ENCODE results near the gene SPAG8. TPM values are rescaled to one million over a fixed set of nuclear protein-coding genes. Genes with fewer than 3 reads are reported as not detected.

The SPAG8 gene
- total and polyA plus RNA-seq, 2 experiments from 2014 or later = 0.45 TPM

DNA sequence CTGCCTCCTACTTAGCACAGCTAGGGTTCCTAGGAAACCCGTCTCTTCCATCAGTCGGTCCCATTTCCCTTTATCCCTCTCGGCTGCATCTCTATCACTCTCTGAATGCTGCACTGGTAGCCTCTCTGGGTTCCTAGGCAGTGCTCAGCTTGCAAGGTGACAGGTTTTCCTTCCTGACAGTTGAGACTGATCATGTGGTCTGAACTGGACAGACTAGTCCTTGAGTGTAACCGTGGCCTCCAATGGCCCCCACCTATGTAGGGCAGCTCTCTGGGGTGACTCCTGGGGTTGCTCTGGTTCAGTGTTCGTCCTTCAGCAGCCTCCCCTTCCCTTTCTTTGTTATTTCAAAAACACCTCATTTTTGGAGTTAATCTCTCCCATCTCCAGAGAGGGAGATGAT, 20.8 kb upstream of the SPAG8 start (continued):
- TF ChIP-seq, protein P1, sequence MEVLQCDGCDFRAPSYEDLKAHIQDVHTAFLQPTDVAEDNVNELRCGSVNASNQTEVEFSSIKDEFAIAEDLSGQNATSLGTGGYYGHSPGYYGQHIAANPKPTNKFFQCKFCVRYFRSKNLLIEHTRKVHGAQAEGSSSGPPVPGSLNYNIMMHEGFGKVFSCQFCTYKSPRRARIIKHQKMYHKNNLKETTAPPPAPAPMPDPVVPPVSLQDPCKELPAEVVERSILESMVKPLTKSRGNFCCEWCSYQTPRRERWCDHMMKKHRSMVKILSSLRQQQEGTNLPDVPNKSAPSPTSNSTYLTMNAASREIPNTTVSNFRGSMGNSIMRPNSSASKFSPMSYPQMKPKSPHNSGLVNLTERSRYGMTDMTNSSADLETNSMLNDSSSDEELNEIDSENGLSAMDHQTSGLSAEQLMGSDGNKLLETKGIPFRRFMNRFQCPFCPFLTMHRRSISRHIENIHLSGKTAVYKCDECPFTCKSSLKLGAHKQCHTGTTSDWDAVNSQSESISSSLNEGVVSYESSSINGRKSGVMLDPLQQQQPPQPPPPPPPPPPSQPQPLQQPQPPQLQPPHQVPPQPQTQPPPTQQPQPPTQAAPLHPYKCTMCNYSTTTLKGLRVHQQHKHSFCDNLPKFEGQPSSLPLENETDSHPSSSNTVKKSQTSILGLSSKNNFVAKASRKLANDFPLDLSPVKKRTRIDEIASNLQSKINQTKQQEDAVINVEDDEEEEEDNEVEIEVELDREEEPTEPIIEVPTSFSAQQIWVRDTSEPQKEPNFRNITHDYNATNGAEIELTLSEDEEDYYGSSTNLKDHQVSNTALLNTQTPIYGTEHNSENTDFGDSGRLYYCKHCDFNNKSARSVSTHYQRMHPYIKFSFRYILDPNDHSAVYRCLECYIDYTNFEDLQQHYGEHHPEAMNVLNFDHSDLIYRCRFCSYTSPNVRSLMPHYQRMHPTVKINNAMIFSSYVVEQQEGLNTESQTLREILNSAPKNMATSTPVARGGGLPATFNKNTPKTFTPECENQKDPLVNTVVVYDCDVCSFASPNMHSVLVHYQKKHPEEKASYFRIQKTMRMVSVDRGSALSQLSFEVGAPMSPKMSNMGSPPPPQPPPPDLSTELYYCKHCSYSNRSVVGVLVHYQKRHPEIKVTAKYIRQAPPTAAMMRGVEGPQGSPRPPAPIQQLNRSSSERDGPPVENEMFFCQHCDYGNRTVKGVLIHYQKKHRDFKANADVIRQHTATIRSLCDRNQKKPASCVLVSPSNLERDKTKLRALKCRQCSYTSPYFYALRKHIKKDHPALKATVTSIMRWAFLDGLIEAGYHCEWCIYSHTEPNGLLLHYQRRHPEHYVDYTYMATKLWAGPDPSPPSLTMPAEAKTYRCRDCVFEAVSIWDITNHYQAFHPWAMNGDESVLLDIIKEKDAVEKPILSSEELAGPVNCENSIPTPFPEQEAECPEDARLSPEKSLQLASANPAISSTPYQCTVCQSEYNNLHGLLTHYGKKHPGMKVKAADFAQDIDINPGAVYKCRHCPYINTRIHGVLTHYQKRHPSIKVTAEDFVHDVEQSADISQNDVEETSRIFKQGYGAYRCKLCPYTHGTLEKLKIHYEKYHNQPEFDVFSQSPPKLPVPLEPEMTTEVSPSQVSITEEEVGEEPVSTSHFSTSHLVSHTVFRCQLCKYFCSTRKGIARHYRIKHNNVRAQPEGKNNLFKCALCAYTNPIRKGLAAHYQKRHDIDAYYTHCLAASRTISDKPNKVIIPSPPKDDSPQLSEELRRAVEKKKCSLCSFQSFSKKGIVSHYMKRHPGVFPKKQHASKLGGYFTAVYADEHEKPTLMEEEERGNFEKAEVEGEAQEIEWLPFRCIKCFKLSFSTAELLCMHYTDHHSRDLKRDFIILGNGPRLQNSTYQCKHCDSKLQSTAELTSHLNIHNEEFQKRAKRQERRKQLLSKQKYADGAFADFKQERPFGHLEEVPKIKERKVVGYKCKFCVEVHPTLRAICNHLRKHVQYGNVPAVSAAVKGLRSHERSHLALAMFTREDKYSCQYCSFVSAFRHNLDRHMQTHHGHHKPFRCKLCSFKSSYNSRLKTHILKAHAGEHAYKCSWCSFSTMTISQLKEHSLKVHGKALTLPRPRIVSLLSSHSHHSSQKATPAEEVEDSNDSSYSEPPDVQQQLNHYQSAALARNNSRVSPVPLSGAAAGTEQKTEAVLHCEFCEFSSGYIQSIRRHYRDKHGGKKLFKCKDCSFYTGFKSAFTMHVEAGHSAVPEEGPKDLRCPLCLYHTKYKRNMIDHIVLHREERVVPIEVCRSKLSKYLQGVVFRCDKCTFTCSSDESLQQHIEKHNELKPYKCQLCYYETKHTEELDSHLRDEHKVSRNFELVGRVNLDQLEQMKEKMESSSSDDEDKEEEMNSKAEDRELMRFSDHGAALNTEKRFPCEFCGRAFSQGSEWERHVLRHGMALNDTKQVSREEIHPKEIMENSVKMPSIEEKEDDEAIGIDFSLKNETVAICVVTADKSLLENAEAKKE (CRISPR knock-in tag; IDR thresholded peaks at IDR 0.05) = no peak
- TF ChIP-seq POLR2AphosphoS5 (IDR thresholded peaks at IDR 0.05; ENCODE audit: low read depth) = no peak
- no peak for TF ChIP-seq ZNF114 (CRISPR knock-in tag; IDR thresholded peaks at IDR 0.05)
- no peak for TF ChIP-seq EZH2 (IDR thresholded peaks at IDR 0.05; ENCODE audit: low read depth, unreplicated experiment)

DNA sequence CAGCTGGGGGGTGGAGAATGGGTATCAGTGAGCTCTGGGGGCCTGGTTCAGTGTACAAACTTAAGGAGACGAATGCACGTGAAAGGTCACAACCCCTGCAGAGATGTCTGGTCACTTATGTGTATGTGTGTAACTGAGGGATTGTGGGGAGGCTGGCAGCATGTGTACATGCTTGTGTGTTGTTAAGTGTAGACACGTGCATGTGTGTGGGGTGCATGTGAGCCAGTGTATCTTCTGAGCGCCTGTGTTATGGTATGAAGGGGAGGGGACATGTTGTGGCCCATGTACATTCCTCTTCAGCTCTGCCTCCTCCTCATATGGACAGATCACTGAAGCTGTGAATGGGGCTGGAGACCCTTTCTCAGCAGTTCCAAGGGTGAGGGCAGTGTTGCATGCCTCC, 19.0 kb upstream of the SPAG8 start:
- no peak for ATAC-seq
- no peak overlapping the region for H3K4me3 ChIP-seq
- H3K4me1 ChIP-seq (ENCODE audit: insufficient read depth) = peaks cover 8% of the 10 kb centered on the region; the same call in 1 of the 2 replicates
- Mint-ChIP-seq H3K36me3 (ENCODE audit: low read depth) (no peaks in the 10 kb centered on the region), H3K4me1 (peaks cover 34% of the 10 kb centered on the region), H3K4me3 (no peak overlapping the region; the same call in 2 of the 3 replicates), H3K27ac (no peak overlapping the region), H3K9me3 (no peaks in the 10 kb centered on the region; the same call in 2 of the 3 replicates), H3K27me3 (ENCODE audit: insufficient read depth, low read depth, poor library complexity) (peaks cover 14% of the 10 kb centered on the region)
- H3K27me3 ChIP-seq (ENCODE audit: insufficient read depth) = no peaks in the 10 kb centered on the region
- H3K27ac ChIP-seq (ENCODE audit: low read depth) = no peak overlapping the region
- H3K36me3 ChIP-seq (ENCODE audit: insufficient read depth) = no peaks in the 10 kb centered on the region
- H4K20me1 ChIP-seq (replicated peaks; ENCODE audit: insufficient read depth) = no peaks in the 10 kb centered on the region; the same call in 1 of the 2 replicates
- H3K4me2 ChIP-seq = no peak overlapping the region
- H3K9me2 ChIP-seq (ENCODE audit: insufficient read depth) = no peaks in the 10 kb centered on the region
- H3K79me2 ChIP-seq (replicated peaks; ENCODE audit: insufficient read depth) = no peaks in the 10 kb centered on the region
- DNase-seq (ENCODE audit: low spot score) = no peak
- H2AFZ ChIP-seq = no peak overlapping the region
- H3F3A ChIP-seq (replicated peaks; ENCODE audit: low read depth) = 0 out of 2 replicates have a peak, but pooled peaks cover 6% of the 10 kb centered on the region
- TF ChIP-seq EZH2phosphoT487 (IDR thresholded peaks at IDR 0.05; ENCODE audit: unreplicated experiment) (no peak), CREB1 (CRISPR knock-in tag; IDR thresholded peaks at IDR 0.05; ENCODE audit: low read depth) (no peak), JUNB (IDR thresholded peaks at IDR 0.05; ENCODE audit: unreplicated experiment) (no peak), STAT1 (IDR thresholded peaks at IDR 0.05; ENCODE audit: unreplicated experiment) (no peak), ZNF331 (CRISPR knock-in tag; IDR thresholded peaks at IDR 0.05; ENCODE audit: low read depth) (no peak), NANOG (IDR thresholded peaks at IDR 0.05; ENCODE audit: borderline replicate concordance) (no peak)
- TF ChIP-seq, protein P2, sequence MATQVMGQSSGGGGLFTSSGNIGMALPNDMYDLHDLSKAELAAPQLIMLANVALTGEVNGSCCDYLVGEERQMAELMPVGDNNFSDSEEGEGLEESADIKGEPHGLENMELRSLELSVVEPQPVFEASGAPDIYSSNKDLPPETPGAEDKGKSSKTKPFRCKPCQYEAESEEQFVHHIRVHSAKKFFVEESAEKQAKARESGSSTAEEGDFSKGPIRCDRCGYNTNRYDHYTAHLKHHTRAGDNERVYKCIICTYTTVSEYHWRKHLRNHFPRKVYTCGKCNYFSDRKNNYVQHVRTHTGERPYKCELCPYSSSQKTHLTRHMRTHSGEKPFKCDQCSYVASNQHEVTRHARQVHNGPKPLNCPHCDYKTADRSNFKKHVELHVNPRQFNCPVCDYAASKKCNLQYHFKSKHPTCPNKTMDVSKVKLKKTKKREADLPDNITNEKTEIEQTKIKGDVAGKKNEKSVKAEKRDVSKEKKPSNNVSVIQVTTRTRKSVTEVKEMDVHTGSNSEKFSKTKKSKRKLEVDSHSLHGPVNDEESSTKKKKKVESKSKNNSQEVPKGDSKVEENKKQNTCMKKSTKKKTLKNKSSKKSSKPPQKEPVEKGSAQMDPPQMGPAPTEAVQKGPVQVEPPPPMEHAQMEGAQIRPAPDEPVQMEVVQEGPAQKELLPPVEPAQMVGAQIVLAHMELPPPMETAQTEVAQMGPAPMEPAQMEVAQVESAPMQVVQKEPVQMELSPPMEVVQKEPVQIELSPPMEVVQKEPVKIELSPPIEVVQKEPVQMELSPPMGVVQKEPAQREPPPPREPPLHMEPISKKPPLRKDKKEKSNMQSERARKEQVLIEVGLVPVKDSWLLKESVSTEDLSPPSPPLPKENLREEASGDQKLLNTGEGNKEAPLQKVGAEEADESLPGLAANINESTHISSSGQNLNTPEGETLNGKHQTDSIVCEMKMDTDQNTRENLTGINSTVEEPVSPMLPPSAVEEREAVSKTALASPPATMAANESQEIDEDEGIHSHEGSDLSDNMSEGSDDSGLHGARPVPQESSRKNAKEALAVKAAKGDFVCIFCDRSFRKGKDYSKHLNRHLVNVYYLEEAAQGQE (IDR thresholded peaks at IDR 0.05; ENCODE audit: unreplicated experiment) = no peak

Data from GM23338 (cell line).